PC-9 (cell line): ENCODE data around the gene LAG3.

Experiments
- CTCF ChIP-seq: fragments of 200-600 bp; sonication (generic); conservative IDR thresholded peaks from 2 replicates; pipeline ENCODE4 v1.6.1; 2017; ENCODE audit warnings: mixed run types, antibody characterized with exemption, mild to moderate bottlenecking, moderate library complexity
- EZH2 ChIP-seq: fragments of 200-600 bp; sonication (generic); IDR thresholded peaks from 2 replicates; pipeline ENCODE4 v1.8.0; 2017; ENCODE audit warnings: antibody characterized with exemption, low read depth

GRCh38 chr12:6816598-6816997, 44.3 kb downstream of the LAG3 start:
- TF ChIP-seq CTCF (no peak), EZH2 (no peak)
